Activated CD4-positive, CD25-positive, alpha-beta regulatory T cell treated with anti-CD3 and anti-CD28 coated beads, Interleukin-2, amount 50 U/mL, for 72 hours (primary cell): Measurements from ENCODE around the gene OR2W1.

Experiments used
- DNase-seq: peaks from one replicate; pipeline ENCODE4 v3.0.0; 2021

Gene OR2W1

GRCh38 chr6:29045075-29045474, at the start of gene OR2W1:
Gene OR2W1, minus strand, starts transcription at chr6:29045175. Its CDS starts 0 bp downstream, at chr6:29045175.
- DNase-seq = no peak

- no peak for DNase-seq
These were observed 48.0 kb upstream of the OR2W1 start for GRCh38 chr6:29092957-29093356.

GRCh38 chr6:29087213-29087612, 42.2 kb upstream of the OR2W1 start, which contains the start of gene OR2B3:
Gene OR2B3, minus strand, starts transcription at chr6:29087313. Its CDS starts 65 bp downstream, at chr6:29087248.
- DNase-seq = no peak

GRCh38 chr6:29082457-29082856, 37.5 kb upstream of the OR2W1 start:
- no peak for DNase-seq

GRCh38 chr6:29081312-29081711, 36.3 kb upstream of the OR2W1 start:
- DNase-seq = no peak

GRCh38 chr6:29079203-29079602, 34.2 kb upstream of the OR2W1 start:
- no peak for DNase-seq

GRCh38 chr6:29071831-29072723, 27.1 kb upstream of the OR2W1 start:
- no peak for DNase-seq

GRCh38 chr6:29051680-29052079, 6.7 kb upstream of the OR2W1 start:
- no peak for DNase-seq

- DNase-seq = no peak
These were observed 9.0 kb downstream of the OR2W1 start for GRCh38 chr6:29035951-29036350.

GRCh38 chr6:29028821-29029220, 16.2 kb downstream of the OR2W1 start:
- no peak for DNase-seq

- no peak for DNase-seq
These were observed 18.9 kb downstream of the OR2W1 start for GRCh38 chr6:29025927-29026585.

- DNase-seq = no peak
These were observed 23.5 kb downstream of the OR2W1 start for GRCh38 chr6:29021434-29021833.

- no peak for DNase-seq
These were observed 25.3 kb downstream of the OR2W1 start for GRCh38 chr6:29019629-29020028.

GRCh38 chr6:29017428-29017802, 27.6 kb downstream of the OR2W1 start:
- DNase-seq = no peak

GRCh38 chr6:29016559-29017427, 28.2 kb downstream of the OR2W1 start:
- peak; percentile 81 for DNase-seq

GRCh38 chr6:29014729-29015608, 30.0 kb downstream of the OR2W1 start:
- DNase-seq = no peak

GRCh38 chr6:29011276-29011734, 33.7 kb downstream of the OR2W1 start:
- peak; percentile 32 for DNase-seq

GRCh38 chr6:29009358-29009757, 35.6 kb downstream of the OR2W1 start:
- no peak for DNase-seq

- no peak for DNase-seq
These were observed 36.9 kb downstream of the OR2W1 start for GRCh38 chr6:29008089-29008488.

GRCh38 chr6:29005183-29005885, 39.6 kb downstream of the OR2W1 start, which contains the start of gene ZNF311:
Gene ZNF311, minus strand, starts transcription at chr6:29005315. Its CDS starts 1,361 bp downstream, at chr6:29003954.
- no peak for DNase-seq

GRCh38 chr6:28996844-28997510, 48.0 kb downstream of the OR2W1 start:
- no peak for DNase-seq
